ENCODE results near the gene CORO2A.

DNA sequence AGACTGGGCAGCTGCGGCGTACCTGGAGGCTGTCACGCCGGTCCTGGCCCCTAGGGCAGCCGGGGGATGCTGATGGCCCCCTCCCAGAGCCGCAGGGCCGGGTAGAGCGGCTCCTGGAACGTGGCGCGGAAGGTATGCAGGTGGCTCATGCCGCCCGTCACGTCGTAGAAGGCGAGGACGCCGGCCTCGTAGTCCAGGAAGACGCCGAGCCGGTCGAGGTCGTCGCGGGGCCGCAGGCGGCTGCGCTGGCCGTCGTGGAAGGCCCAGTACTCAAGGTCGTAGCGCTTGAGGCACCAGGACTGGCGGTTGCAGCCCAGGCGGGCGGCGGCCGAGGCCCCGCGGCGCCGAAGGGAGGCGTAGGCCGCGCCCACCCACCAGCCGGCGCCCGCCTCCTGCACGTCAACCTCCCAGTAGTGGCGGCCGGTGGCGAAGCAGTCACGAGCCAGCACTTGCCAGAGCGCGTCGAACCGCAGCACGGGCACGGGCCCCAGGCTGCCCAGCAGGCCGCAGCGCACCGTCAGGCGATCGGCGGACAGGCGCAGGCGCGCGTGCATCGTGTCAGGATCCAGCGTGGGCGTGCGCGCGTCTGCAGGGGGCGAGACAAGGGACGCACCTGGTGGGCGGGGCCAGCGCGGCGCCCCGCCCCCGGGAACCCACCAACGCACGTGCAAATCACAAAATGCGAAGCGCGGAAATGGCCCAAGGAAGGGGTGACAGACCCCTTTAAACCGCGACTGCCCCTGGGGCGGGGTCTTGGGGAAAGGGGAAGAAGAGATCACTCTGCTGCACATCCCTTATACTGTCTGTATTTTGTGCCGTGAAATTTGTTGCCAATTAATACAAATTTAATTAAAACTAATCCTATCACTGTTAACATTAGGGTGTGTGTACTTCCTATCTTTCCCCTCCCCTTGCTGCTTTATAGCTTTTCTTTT, 104.8 kb downstream of the CORO2A start:
- TF ChIP-seq, protein P1, sequence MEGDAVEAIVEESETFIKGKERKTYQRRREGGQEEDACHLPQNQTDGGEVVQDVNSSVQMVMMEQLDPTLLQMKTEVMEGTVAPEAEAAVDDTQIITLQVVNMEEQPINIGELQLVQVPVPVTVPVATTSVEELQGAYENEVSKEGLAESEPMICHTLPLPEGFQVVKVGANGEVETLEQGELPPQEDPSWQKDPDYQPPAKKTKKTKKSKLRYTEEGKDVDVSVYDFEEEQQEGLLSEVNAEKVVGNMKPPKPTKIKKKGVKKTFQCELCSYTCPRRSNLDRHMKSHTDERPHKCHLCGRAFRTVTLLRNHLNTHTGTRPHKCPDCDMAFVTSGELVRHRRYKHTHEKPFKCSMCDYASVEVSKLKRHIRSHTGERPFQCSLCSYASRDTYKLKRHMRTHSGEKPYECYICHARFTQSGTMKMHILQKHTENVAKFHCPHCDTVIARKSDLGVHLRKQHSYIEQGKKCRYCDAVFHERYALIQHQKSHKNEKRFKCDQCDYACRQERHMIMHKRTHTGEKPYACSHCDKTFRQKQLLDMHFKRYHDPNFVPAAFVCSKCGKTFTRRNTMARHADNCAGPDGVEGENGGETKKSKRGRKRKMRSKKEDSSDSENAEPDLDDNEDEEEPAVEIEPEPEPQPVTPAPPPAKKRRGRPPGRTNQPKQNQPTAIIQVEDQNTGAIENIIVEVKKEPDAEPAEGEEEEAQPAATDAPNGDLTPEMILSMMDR (IDR thresholded peaks at IDR 0.05), result no peak
- TF ChIP-seq POLR2AphosphoS5 (IDR thresholded peaks at IDR 0.05) (peak; percentile 65), POLR2A (IDR thresholded peaks at IDR 0.05) (peak; percentile 81)

Measured in prostate gland (tissue), 2 donors.